ENCODE data around the gene ARVCF.
"Not testable (repeated sequence)": the region's sequence is repeated elsewhere in the genome, so short reads cannot be mapped to it uniquely, and the experiment has no call there.

The ARVCF gene

GRCh38 chr22:19931514-19931913 is 85.1 kb downstream of the ARVCF start:
- no peak for DNase-seq

DNA sequence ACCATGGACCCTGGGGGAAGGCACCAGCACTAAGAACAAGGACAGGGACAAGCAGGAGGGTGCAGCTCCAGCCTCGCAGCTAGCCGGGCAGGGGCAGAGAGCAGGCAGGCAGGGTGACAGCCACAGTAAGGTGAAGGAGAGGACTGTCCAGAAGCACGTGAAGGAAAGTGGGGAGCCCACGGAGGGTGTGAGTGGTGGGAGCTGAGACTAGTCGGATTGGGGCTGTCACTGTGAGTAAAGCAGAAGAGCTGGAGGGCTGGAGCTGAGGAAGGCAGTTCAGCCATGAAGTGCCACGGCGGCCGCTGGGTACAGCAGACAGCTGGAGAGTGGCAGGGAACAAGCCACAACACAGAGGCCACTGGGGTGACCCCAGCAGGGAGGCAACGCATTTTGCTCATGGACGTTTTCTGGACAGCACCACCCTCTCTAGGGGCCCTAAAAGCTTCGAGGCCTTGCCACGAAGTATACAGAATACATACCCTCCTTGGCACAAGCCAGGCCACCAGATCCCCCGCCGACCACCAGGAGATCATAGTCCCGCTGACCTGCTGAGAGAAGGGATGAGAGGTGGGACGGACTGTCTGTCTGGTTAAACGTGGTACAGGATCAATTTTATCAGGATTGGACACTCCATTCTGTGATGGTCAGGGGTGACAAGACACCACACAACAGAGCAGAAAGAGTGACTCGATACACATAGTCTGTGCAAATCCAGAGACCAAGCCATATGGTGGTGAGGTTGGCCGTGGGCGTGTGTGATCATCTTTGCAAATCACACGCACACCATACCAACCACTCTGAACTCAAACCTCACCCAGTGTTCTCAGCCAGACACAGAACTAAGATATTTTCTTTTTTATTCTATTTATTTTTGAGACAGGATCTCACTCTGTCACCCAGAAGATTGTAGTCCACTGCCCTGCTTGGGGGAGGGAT is 85.8 kb downstream of the ARVCF start:
- DNase-seq = no peak

- no peak for DNase-seq
These were observed 86.8 kb downstream of the ARVCF start for GRCh38 chr22:19929586-19930550.

GRCh38 chr22:19928207-19928606 is 88.4 kb downstream of the ARVCF start:
- no peak for DNase-seq

DNA sequence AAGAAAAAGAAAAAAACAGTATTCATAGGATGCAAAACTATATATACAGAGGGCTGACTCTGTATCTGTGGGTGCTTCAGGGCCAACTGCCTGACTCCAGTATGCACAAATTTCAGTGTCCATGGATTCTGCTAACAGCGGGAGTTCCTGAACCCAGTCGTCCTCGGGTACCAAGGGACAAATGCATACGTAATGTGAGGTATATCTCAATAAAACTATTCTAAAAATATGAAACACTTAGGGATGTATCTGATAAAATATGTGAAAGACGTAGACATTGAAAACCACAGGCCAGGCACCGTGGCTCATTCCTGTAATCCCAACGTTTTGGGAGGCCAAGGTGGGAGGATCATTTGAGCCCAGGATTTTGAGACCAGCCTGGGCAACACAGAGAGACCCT is 88.9 kb downstream of the ARVCF start:
- DNase-seq = no peak

DNA sequence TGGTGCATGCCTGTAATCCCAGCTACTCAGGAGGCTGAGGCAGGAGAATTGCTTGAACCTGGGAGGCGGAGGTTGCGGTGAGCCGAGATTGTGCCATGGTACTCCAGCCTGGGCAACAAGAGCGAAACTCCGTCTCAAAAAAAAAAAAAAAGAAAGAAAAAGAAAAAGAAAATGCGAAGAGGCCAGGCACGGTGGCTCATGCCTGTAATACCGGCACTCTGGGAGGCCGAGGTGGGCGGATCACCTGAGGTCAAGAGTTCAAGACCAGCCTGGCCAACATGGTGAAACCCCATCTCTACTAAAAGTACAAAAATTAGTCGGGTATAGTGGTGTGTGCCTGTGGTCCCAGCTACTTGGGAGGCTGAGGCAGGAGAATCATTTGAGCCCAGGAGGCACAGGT is 90.6 kb downstream of the ARVCF start:
- not testable (repeated sequence) for DNase-seq

DNA sequence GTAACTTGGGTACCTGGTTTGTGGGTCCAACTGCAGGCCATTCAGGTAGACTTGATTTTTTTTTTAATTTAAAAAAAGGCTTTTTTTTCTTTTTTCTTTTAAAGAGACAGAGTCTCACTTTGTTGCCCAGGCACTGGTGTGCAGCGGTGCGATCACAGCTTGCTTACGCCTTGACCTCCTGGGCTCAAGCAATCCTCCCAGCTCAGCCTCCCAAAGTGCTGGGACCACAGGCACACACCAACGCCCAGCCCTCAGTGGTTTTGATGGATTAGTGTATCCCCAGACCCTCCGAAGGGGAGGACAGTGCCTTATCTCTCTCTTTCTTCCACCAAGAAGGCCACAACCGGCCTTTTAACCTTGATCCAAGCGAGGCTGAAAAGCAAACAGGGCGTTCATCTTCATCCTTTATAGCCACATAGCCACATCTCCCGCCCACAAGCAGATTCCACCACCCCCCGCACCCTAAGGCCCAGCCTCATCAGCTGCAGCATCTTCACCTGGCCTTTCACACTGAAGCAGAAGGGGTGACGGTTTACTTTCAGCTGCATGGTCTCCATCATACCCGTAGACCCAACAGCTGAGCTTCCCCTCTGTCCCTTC is 92.6 kb downstream of the ARVCF start:
- no peak for DNase-seq

- DNase-seq = no peak
These were observed 95.0 kb downstream of the ARVCF start for GRCh38 chr22:19921544-19922081.

Measured in GOT3 (cell line).